Activated gamma-delta T cell (primary cell): ENCODE data around the gene LRRC8C.
"Not testable (repeated sequence)": the region's sequence is repeated elsewhere in the genome, so short reads cannot be mapped to it uniquely, and the experiment has no call there.

Experiments used
- DNase-seq: peaks from one replicate; lab custom pipeline; 2025; lab: John Stamatoyannopoulos, UW
- total RNA-seq, 2 donors: gene quantifications; one replicate each; lab custom pipeline; 2026; lab: John Stamatoyannopoulos, UW

LRRC8C gene
- 69.3 to 108 reads per million in 2 donors for total RNA-seq

GRCh38 chr1:89632657-89633247 lies at the start of gene LRRC8C:
LRRC8C (plus strand) TSS chr1:89633120; CDS start chr1:89686474, 53,354 bp downstream.
- peak; percentile 82 for DNase-seq

- DNase-seq: no peak
Observed at GRCh38 chr1:89584211-89584610, 48.7 kb upstream of the LRRC8C start.

GRCh38 chr1:89584781-89585180 lies 48.1 kb upstream of the LRRC8C start:
- no peak for DNase-seq

- no peak for DNase-seq
Observed at GRCh38 chr1:89587729-89588161, 45.2 kb upstream of the LRRC8C start.

GRCh38 chr1:89588480-89588879 lies 44.4 kb upstream of the LRRC8C start:
- no peak for DNase-seq

- DNase-seq: no peak
Observed at GRCh38 chr1:89589515-89589914, 43.4 kb upstream of the LRRC8C start.

GRCh38 chr1:89590341-89591080 lies 42.4 kb upstream of the LRRC8C start:
- DNase-seq: no peak

GRCh38 chr1:89592861-89593302 lies 40.0 kb upstream of the LRRC8C start:
- DNase-seq: not testable (repeated sequence)

- no peak for DNase-seq
Observed at GRCh38 chr1:89594096-89594740, 38.7 kb upstream of the LRRC8C start.

- no peak for DNase-seq
Observed at GRCh38 chr1:89596698-89597097, 36.2 kb upstream of the LRRC8C start.

- DNase-seq: no peak
Observed at GRCh38 chr1:89598450-89599331, 34.2 kb upstream of the LRRC8C start.

GRCh38 chr1:89599332-89599630 lies 33.6 kb upstream of the LRRC8C start:
- DNase-seq: no peak

GRCh38 chr1:89600451-89601224 lies 32.3 kb upstream of the LRRC8C start:
- no peak for DNase-seq

- DNase-seq: no peak
Observed at GRCh38 chr1:89602871-89603404, 30.0 kb upstream of the LRRC8C start.

GRCh38 chr1:89603651-89604413 lies 29.1 kb upstream of the LRRC8C start:
- DNase-seq: no peak

- DNase-seq: no peak
Observed at GRCh38 chr1:89604414-89604735, 28.5 kb upstream of the LRRC8C start.

GRCh38 chr1:89605692-89606091 lies 27.2 kb upstream of the LRRC8C start:
- DNase-seq: no peak

- no peak for DNase-seq
Observed at GRCh38 chr1:89606227-89606980, 26.5 kb upstream of the LRRC8C start.

- no peak for DNase-seq
Observed at GRCh38 chr1:89607156-89607555, 25.8 kb upstream of the LRRC8C start.
